ENCODE results near the gene SOX5.

The SOX5 gene

DNA sequence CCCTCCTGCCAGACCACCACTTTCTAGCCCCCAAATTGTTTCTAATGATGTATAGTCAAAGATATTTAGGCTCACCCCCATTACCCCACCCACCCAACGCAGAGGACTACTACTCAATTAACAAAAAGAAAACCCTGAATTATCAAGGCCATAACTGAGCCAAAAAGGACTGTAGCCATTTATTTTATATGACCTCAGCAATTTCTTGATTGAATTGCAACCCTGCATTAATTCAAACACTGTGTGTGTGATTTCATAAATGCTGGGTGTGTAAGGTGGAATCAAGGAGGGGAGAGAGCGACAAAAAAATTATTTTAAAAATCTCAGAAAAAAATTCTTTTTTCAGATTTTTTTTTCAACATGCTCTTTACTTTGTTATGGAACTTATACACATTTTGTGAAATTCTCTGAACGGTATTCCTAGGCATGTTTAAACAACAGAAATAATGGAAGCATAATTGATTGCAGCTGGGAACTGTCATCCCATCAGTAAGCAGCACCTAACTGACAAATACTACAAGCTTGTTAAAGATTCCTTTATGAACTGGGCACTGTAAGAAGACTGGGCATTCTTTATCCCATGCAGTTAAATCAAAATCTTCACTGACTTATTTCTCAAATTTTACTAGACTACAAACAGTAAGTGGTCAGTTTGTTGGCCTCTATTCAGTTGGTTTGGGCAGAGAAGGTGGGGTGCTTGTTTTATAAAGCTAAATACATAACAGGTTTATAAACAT lies 179.1 kb downstream of the SOX5 start:
- DNase-seq (ENCODE audit: low read depth) = no peak
- H3K4me3 ChIP-seq (ENCODE audit: low read depth, low read length) = no peak overlapping the region
- no peak for TF ChIP-seq POLR2A (IDR thresholded peaks at IDR 0.05; ENCODE audit: extremely low read depth, insufficient read length)
- TF ChIP-seq, protein P1, sequence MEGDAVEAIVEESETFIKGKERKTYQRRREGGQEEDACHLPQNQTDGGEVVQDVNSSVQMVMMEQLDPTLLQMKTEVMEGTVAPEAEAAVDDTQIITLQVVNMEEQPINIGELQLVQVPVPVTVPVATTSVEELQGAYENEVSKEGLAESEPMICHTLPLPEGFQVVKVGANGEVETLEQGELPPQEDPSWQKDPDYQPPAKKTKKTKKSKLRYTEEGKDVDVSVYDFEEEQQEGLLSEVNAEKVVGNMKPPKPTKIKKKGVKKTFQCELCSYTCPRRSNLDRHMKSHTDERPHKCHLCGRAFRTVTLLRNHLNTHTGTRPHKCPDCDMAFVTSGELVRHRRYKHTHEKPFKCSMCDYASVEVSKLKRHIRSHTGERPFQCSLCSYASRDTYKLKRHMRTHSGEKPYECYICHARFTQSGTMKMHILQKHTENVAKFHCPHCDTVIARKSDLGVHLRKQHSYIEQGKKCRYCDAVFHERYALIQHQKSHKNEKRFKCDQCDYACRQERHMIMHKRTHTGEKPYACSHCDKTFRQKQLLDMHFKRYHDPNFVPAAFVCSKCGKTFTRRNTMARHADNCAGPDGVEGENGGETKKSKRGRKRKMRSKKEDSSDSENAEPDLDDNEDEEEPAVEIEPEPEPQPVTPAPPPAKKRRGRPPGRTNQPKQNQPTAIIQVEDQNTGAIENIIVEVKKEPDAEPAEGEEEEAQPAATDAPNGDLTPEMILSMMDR (IDR thresholded peaks at IDR 0.05; ENCODE audit: low read depth, low read length) = no peak
- no peak for TF ChIP-seq MYC (IDR thresholded peaks at IDR 0.05; ENCODE audit: low read depth, low read length)
- TF ChIP-seq, protein P2, sequence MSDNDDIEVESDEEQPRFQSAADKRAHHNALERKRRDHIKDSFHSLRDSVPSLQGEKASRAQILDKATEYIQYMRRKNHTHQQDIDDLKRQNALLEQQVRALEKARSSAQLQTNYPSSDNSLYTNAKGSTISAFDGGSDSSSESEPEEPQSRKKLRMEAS (IDR thresholded peaks at IDR 0.05; ENCODE audit: low read depth, low read length) = no peak

DNA sequence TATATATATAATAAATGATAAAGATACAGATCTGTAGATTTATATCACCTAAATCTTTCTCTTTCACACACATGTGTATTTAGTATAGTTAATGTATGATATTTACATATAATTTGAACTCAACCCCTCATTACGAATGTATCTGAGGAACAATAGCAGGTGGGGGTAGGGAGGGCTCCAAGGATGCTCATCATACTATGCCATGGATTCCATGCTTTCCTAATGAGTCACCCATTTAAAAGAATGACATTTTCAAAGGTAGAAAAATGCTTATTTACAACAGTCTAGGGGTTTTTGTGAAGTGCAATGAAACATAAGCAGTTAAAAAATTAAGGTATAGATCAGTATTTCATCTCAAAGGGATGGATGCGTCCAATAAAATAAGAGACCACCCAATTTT lies 181.6 kb downstream of the SOX5 start:
- DNase-seq (ENCODE audit: low read depth) = no peak
- no peak overlapping the region for H3K4me3 ChIP-seq (ENCODE audit: low read depth, low read length)
- TF ChIP-seq MYC (IDR thresholded peaks at IDR 0.05; ENCODE audit: low read depth, low read length) (no peak), POLR2A (IDR thresholded peaks at IDR 0.05; ENCODE audit: extremely low read depth, insufficient read length) (no peak)
- TF ChIP-seq, protein P1 (IDR thresholded peaks at IDR 0.05; ENCODE audit: low read depth, low read length) = no peak
- TF ChIP-seq, protein P2 (IDR thresholded peaks at IDR 0.05; ENCODE audit: low read depth, low read length) = no peak

DNA sequence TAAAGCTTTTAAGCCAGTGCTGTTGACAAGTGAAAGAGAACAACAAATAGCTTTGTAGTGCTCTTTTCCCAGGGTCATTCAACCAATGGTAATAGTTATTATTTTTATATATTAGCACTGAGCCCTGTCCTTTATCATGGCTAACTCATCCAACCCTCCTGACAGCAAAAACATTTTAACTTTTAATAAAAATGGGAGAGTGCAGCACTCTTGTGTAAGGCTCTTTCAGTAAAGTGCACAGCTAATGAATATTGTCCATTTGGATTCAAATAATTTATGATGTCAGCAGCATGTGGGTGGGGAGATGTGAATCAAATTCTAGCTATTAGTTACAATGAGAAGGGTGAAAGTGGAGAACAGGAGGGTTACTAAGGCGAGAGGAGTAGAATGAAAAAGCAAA lies 185.7 kb downstream of the SOX5 start:
- DNase-seq (ENCODE audit: low read depth) = no peak
- no peak overlapping the region for H3K4me3 ChIP-seq (ENCODE audit: low read depth, low read length)

DNA sequence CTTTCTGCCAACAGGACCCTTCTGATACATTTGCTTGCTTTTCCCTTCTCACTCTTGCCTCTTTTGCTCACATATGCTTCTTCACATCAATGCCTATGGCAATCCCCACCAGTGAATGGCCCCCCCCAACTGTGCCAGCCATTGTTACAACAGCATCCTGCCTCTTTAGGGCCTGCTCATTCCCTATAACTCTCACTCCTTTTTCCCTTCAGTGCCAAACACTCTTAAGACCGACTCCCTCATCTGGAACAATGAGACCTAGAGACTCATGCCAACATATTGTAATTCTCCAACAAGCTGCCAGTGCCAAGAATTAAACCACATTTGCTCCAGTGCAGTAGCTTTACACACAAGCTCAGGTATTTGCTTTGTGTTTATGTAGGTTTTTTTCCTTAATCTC lies 189.0 kb downstream of the SOX5 start:
- TF ChIP-seq POLR2A (IDR thresholded peaks at IDR 0.05; ENCODE audit: extremely low read depth, insufficient read length) (no peak), MYC (IDR thresholded peaks at IDR 0.05; ENCODE audit: low read depth, low read length) (no peak)
- TF ChIP-seq, protein P1 (IDR thresholded peaks at IDR 0.05; ENCODE audit: low read depth, low read length) = no peak
- TF ChIP-seq, protein P2 (IDR thresholded peaks at IDR 0.05; ENCODE audit: low read depth, low read length) = no peak
- no peak overlapping the region for H3K4me3 ChIP-seq (ENCODE audit: low read depth, low read length)
- no peak for DNase-seq (ENCODE audit: low read depth)

More for the DNA sequence above, 185.7 kb downstream of the SOX5 start:
- no peak for TF ChIP-seq POLR2A (IDR thresholded peaks at IDR 0.05; ENCODE audit: extremely low read depth, insufficient read length)

DNA sequence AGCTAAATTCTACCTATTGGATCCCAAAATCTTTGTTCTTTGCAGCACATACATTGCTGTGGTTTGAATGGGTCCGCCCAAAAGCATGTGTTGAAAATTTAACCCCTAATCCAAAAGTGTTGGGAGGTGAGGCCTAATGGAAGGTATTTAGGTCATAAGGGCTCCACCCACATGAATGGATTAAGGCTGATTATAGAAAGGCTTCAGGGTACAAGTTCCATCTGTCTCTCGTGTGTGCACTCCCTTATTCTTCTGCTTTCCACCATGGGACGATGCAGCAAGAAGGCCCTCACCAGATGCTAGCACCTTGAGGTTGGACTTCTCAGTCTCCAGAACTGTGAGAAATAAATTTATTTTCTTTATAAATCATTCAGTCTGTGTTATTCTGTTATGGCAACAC lies 190.9 kb downstream of the SOX5 start:
- TF ChIP-seq MYC (IDR thresholded peaks at IDR 0.05; ENCODE audit: low read depth, low read length) = no peak
- no peak for TF ChIP-seq POLR2A (IDR thresholded peaks at IDR 0.05; ENCODE audit: extremely low read depth, insufficient read length)
- TF ChIP-seq, protein P1 (IDR thresholded peaks at IDR 0.05; ENCODE audit: low read depth, low read length) = no peak
- TF ChIP-seq, protein P2 (IDR thresholded peaks at IDR 0.05; ENCODE audit: low read depth, low read length) = no peak
- DNase-seq (ENCODE audit: low read depth) = no peak
- no peak overlapping the region for H3K4me3 ChIP-seq (ENCODE audit: low read depth, low read length)

DNA sequence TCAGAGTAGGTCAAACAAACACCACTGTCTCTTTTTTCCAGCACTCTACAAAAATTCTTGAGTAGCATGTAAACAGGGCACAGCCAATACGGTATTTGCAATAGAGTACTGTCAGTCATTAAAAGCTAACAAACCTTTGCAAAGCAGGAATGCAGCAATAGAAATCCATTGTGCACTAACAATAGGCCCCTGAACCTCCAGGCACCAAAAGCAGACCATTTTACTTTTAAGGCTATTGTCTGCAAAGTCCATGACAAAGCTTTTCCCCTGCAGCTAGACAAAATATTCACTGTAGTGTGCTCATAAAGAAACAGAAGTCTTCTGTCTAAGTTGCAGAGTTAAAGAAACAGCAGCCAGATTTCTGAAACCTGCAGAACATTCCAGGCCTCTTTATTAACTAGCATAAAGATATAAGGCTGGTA lies 191.9 kb downstream of the SOX5 start:
- TF ChIP-seq, protein P2 (IDR thresholded peaks at IDR 0.05; ENCODE audit: low read depth, low read length) = no peak
- TF ChIP-seq MYC (IDR thresholded peaks at IDR 0.05; ENCODE audit: low read depth, low read length) (no peak), POLR2A (IDR thresholded peaks at IDR 0.05; ENCODE audit: extremely low read depth, insufficient read length) (no peak)
- TF ChIP-seq, protein P1 (IDR thresholded peaks at IDR 0.05; ENCODE audit: low read depth, low read length) = no peak
- DNase-seq (ENCODE audit: low read depth) = no peak
- H3K4me3 ChIP-seq (ENCODE audit: low read depth, low read length) = no peak overlapping the region

Data from NB4 (cell line).